GM19193 (cell line): ENCODE data around the gene COL4A1.

Experiments
- POLR2A ChIP-seq: IDR thresholded peaks from 4 replicates; pipeline ENCODE4 v1.6.1; 2011; ENCODE audit not compliant: insufficient read depth, insufficient read length; ENCODE audit errors: extremely low read depth

Gene COL4A1

DNA sequence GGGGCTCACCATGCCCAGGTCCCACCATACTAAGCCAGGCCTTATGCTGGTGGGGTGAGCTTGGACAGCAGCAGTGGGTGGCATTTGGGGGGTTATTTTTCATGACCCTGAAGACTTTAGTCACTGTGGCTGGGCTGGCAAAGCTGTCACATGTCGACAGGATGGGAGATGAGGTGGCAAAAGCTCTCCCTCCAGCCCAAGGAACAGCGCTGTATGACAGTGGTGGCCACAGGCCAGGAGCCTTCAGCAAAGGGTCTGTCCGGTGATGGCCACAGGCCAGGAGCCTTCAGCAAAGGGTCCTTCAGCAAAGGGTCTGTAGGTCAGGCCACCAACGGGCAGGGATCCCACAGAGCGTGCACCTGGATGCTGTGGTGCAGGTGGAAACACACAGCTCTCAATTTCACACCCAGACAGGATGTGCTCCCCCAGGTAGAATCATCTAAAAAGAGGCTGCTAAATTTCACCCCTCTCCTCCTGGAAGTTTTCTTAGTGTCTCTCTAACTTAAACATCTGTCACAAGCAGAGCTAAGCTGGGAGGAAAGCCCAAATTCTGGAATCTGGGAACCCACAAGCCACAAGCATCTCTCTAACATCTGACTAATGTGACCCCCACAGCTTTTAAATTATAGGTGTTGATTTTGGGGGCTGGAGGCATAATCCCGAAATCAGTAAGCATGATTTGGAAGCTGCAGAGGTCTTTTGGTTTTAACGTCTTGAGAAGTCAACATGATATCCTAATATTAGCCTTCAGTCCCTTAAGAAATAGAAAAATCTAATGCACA is 23.0 kb downstream of the COL4A1 start:
- no peak for TF ChIP-seq POLR2A

DNA sequence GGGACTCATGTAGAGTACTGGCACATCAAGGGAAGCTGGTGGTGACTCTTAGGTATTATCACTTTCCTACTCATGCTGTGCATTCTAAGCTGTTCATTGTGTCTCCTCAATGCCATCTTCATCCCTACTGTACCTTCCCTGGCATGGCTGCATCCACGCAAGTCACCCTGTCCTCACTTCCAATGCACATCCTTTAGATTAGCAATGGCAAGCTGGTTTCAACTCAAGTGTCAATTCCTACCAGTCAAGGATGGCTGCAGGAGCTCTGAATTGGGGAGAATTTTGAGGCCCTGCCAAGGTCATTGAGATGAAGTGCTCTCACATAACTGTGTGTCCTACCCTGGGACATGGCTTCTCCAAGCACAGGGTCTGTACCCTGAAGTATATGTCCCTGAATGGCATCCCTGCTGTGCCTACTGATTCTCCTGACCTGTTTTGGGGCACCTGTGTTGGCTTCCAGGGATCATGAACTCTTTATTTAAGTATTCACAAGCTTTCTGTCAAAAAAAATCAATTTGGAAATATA is 24.6 kb downstream of the COL4A1 start:
- no peak for TF ChIP-seq POLR2A

DNA sequence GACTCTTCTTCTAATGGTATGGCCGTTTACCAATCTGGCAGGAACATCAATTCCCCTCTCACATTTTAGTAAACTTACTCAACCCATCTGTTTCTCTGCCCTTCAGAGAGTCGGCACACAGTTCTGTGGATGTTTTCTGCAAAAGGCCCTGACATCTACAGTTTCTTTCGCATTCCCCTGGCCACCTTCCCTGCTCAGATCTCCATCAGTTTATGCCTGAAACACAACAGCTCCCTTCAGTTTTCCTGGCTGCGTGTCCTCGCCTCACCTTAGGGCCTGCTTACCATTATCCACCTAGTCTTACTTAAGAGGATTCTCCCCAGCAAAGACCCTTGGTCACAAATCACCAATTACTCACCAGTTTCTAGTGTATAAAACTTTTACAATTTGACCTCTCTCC is 25.2 kb downstream of the COL4A1 start:
- no peak for TF ChIP-seq POLR2A

DNA sequence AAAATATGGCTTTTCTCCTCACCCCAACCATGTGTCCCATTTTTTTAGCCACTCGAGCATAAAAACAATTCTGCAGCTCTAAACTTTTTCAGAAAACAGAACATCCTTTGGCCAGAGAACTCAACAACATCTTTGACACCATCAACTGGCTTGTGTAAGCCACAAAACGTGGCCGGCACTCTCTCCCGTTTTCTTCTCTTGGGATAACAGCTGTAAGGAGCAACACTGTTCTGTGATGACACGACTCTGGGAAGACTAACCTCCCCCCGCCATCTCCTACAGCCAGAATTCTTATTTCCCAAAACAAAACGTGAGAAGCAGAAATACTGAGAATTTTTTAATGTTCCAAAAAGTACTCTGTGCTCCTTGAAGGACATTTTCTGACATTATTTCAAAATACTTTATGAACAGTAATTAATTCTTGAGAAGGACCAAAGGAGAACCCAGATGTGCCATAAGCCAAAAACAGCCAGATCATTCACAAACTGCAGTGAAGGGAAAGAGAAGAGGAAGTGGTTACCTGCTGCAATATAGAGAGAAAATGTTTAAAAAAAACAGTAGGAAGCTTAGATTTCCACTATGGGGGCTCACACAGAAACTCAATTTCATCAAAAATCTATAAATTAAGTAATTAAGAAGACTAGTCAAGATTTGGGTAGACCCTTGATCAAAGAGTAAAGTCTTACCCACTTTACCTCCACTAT is 25.8 kb downstream of the COL4A1 start:
- TF ChIP-seq POLR2A, result no peak

DNA sequence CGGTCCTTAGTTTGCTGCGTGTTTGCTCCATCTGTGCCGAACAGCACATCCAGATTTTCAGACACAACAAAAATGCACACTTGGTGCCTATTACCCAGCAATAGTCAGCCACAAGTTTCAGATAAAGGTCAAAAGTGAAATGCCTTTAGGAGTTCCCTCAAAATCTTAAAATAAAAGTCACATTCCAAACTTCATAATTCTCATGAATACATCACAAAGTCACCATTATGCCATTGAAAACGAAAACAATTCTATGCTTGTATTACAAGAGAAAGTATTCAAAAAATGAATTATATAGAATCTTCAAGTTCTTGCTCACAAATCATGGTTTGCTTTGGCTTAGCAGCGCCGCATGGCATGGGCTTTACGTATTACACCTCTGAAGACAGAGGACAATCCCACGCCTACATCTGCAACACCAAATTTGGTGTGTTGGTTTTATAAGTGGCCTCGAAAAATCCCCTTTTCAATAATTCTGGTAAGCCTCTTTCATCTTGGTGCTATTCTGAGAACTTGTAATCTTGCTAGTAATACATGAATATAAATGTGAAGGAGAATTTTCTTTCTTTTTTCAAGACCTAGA is 26.6 kb downstream of the COL4A1 start:
- no peak for TF ChIP-seq POLR2A

DNA sequence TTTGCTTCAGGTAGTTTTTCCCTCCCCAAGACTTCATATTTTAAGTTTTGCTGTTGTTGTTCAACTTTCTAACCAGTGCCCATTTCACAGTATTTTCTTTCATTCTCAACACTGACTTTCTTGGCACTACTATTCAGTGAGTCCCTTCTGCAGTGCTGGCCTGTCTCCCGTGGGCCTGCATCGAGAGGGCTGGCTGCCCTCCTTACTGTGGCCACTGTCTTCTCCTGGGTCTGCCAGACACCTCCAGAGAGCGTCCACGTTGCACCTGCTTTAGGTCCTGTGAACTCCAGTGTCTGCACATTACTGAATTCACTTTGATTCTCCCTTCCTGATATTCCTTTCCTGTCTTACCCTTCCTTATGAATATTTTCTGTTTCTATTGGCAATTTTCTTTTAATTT is 27.3 kb downstream of the COL4A1 start:
- no peak for TF ChIP-seq POLR2A

DNA sequence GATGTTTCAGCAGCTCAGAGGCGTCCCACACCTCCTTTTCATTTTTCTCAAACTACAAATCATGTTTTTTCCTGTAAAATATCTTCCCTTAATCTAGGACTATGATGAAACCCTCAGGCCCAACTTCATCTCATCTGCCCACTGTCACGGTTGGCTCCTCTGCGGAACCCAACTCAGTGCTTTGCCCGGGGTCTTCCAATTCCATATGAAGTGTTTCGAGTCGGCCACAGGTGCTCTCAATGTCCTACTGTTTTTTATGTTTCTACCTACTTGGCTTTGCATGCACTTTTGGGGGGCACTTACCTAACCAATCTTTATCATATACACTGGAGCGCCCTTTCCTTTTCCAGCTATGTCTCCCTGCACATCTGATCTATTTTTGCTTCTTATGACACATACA is 28.1 kb downstream of the COL4A1 start:
- TF ChIP-seq POLR2A, result no peak

DNA sequence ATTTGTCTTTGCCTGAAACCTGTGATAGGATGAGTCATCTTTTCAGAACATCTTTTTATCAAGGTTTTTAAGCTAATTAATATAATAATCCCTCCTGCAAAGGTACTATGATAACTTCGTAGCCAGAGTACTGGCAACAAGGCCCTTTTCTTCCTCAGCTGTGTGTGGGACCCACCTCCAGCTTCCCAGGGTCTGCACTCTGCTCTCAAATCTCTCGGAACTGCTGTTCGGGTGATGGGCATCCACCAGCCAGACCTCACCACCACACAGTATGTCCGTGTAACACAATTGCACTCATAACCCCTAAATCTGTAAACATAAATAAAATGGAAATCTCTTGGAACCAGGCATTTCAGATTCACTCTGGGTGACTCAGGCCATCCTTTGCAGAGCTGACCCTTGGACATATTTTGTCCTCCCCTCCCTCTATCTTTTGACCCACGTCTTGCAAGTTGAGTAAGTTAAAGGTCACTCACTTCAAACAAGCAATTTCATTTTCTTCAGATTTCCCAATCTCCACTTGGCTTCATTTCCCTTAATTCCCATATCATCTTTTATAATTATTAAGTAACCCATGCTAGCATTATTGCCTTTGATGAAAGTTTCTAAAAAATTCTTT is 29.5 kb downstream of the COL4A1 start:
- no peak for TF ChIP-seq POLR2A

DNA sequence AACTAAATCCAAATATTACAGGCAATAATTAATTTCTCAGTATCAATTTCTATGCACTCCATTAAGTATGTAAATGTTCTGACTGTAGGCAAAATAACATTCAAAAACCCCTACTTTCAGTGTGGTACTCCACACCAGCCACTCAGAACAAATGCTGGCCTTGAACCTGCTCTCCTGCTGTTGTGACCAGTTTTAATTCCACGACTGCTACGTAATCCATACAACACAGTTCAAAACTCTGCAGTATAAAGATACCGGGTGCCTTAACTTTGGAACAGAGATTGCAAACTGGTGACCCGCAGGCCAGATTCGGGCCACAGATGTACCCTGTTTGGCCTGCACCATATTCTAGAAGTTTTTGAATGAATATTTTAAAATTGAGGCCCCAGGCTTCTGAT is 30.4 kb downstream of the COL4A1 start:
- no peak for TF ChIP-seq POLR2A

DNA sequence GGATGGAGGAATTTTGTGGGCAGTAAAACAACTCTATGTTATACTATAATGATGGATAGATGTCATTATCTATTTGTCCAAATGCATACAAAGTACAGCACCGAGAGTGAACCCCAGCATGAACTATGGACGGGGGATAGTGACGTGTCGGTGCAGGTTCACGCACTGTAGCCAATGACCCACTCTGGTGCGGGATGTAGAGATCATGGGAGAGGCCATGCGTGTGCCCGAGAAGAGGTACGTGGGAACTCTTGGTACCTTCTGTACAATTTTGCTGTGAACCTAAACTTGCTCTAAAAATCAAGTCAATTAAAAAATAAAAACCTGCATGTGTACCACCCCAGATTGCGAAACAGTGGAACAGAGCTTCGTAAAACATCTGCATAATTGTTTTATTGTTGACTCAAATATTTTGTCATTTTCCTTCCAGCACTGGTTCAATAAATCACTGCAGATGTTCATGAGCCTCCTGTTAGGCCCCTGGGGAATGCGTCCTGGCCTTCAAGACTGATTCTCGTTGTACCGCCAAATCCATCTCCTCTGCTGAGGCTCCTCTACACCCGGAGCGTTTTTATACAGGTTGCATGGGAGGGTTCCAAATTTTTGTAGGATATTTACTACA is 30.9 kb downstream of the COL4A1 start:
- TF ChIP-seq POLR2A, result no peak

DNA sequence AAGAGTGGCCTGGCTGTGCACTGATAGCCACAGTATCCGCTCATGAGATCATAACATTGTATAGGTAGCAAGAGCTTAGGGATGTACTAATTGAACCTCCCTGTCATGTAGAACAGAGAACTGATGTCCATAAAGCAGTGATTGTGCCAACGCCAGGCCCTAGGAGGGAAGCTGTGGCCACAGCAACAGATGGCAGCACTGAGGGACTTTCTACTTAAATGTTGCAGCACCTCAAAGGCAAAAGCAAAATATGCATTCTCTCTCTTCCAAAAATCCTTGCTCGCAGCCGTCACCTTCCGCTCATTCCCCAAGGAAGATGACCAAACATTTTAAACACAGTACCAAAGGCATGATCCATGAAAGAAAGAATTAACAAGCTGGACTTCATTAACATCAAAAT is 32.3 kb downstream of the COL4A1 start:
- no peak for TF ChIP-seq POLR2A

DNA sequence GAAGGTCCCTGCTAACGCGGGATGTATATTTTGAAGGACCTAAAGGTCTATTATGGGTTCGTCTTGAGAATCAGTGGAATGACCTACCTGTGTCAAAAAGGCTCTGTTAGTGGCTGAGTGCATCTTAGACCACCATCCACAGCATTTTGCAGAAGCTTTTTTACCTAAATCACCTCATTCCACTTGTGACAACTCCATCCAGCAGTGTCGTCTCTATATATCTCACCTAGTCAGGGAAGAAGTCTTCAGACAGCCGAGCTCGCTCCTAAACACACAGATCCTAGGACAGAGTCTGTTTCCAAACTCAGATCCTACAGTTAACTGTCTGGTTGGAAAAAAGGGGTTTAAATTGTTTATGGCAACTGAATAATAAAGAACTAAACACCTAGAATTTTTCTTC is 33.7 kb downstream of the COL4A1 start:
- no peak for TF ChIP-seq POLR2A

DNA sequence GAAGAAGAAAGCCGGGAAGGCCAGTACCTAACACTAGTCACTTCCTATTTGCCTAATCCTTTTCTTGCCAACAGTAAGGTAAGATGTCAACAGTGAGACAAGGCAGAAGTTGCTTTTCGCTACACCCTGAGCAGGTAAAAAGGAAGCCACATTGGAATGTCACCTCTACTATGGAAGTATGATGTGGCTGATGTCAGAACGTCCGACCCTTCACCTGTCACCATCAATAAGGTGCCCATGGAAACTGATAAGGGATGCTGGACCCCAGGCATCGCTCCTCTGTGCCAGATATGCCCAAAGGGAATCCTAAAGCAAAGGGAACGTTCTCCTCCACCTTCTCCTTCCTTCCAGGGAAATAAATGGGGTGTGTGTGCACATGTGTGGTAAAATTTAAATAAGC is 34.3 kb downstream of the COL4A1 start:
- no peak for TF ChIP-seq POLR2A

DNA sequence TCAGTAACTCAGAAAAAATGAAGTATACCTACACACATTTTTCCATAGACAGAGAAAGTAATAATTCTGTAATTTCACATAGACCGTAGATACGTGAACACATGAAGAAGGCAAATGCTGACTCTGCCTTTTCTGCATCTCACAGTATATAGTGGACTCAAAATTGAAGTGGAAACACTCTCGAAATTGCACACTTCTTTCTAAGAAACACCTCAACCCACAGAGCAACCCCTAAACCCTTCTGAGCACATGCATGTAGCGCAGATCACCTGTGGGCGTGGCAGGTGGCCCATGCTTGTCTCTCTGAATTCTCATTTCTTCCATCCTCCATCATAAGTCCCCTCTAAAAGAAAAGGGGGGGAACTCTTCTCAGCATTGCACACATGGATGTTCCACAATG is 34.7 kb downstream of the COL4A1 start:
- TF ChIP-seq POLR2A, result no peak

DNA sequence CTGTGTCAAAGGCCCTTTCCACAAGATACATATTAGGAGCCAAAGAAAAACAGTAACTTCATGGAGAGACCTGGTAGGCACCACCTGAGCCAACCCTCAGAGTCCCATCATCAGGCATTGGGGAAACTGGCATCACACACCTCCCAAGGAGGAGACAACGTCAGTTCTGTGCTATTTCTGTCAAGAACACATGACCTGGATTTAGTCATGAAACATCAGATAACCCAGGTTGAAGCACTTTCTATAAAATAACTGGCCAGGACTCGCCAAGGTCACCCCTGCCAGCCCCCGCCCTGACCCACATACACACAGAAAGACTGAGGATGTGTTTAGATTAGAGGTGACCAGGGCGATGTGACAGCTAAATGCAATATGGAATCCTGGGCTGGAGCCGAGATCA is 35.6 kb downstream of the COL4A1 start:
- no peak for TF ChIP-seq POLR2A

DNA sequence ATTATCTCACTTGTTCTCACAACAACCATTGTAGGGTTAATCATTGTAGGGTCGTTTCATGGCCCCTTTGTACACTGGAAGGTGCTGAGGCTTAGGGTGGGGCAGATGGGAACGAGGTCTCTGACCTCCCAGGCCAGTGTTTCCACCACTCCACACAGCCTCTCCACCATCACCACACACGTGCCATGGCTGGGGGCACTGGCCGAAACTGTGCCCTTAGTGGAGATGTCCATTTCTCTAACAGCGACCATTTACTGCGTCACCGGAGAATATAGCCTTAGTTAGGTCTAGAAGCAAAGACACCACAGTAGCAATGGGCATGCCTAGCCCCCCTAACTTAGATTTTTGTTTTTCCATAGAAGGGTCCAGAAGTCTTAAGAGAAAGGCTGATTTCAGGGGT is 36.5 kb downstream of the COL4A1 start:
- TF ChIP-seq POLR2A, result no peak
